Right atrium auricular region (tissue), 2 donors: ENCODE results near the gene NDUFB7. TPM values are rescaled to one million over a fixed set of nuclear protein-coding genes. Genes with fewer than 3 reads are reported as not detected.
"Not testable (repeated sequence)": the region's sequence is repeated elsewhere in the genome, so short reads cannot be mapped to it uniquely, and the experiment has no call there.

Experiments used
- DNase-seq: peaks from one replicate; pipeline ENCODE4 v3.0.0-alpha.2; 2019; ENCODE audit warnings: low spot score
- H3K27ac ChIP-seq, 2 donors: fragments of 200-600 bp; sonication (generic); 1 replicate in 1 of 2; 2 replicates in 1 of 2; pipeline ENCODE4 v1.5.1; 2016 to 2019
- H3K27me3 ChIP-seq, 2 donors: fragments of 200-600 bp; sonication (generic); one replicate each; pipeline versions ENCODE4 v1.5.1 to v1.6.0; 2017 to 2019
- H3K36me3 ChIP-seq: fragments of 200-600 bp; sonication (generic); one replicate; pipeline ENCODE4 v1.5.1; 2016
- H3K4me1 ChIP-seq, 2 donors: fragments of 200-600 bp; sonication (generic); one replicate each; pipeline versions ENCODE4 v1.5.1 to v1.6.0; 2017 to 2019
- H3K4me3 ChIP-seq, 2 donors: fragments of 200-600 bp; sonication (generic); 1 replicate in 1 of 2; 2 replicates in 1 of 2; pipeline ENCODE4 v1.5.1; 2017 to 2019; ENCODE audit warnings: mild to moderate bottlenecking in 1 of 2, moderate library complexity in 1 of 2
- H3K9me3 ChIP-seq, 2 donors: fragments of 200-600 bp; sonication (generic); one replicate each; pipeline ENCODE4 v1.5.1; 2019
- total RNA-seq, 2 donors: library from RNA; depleted of rRNA; stranded (reverse); fragments of >200 nt; gene quantifications; one replicate each; pipeline ENCODE4 v1.1.0, GENCODE V29; 2016
- TF ChIP-seq, protein P1 (sequence below), 2 donors: fragments of 200-600 bp; sonication (generic); IDR thresholded peaks; one replicate each; pipeline ENCODE4 v1.5.1; 2019; ENCODE audit warnings: antibody characterized with exemption in 2 of 2

NDUFB7 gene
- total RNA-seq, 2 donors from 2014 or later, result 593 to 729 TPM

DNA sequence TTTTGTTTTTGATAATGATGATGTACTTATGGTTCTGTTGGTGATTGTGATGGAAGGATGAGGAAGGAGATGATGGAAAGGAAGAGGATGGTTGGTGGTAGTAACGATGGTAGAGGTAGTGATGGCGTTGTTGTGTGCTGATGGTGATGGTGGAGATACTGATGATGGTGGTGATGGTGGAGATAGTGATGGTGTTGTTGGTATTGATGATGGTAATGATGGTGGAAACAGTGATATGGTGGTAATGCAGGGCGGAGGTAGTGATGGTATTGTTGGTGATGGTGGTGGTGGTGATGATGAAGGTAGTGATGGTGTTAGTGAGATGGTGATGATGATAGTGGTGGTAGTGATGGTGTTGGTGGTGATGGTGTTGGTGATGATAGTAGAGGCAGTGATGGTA, 23.7 kb upstream of the NDUFB7 start:
- Histone ChIP-seq H3K4me3 (no peak overlapping the region), H3K27ac (no peak overlapping the region), H3K4me1 (no peaks in the 10 kb centered on the region), H3K36me3 (no peaks in the 10 kb centered on the region), H3K9me3 (no peaks in the 10 kb centered on the region), H3K27me3 (no peaks in the 10 kb centered on the region)
- no peak for DNase-seq
- TF ChIP-seq, protein P1, sequence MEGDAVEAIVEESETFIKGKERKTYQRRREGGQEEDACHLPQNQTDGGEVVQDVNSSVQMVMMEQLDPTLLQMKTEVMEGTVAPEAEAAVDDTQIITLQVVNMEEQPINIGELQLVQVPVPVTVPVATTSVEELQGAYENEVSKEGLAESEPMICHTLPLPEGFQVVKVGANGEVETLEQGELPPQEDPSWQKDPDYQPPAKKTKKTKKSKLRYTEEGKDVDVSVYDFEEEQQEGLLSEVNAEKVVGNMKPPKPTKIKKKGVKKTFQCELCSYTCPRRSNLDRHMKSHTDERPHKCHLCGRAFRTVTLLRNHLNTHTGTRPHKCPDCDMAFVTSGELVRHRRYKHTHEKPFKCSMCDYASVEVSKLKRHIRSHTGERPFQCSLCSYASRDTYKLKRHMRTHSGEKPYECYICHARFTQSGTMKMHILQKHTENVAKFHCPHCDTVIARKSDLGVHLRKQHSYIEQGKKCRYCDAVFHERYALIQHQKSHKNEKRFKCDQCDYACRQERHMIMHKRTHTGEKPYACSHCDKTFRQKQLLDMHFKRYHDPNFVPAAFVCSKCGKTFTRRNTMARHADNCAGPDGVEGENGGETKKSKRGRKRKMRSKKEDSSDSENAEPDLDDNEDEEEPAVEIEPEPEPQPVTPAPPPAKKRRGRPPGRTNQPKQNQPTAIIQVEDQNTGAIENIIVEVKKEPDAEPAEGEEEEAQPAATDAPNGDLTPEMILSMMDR (IDR thresholded peaks at IDR 0.05), result no peak

DNA sequence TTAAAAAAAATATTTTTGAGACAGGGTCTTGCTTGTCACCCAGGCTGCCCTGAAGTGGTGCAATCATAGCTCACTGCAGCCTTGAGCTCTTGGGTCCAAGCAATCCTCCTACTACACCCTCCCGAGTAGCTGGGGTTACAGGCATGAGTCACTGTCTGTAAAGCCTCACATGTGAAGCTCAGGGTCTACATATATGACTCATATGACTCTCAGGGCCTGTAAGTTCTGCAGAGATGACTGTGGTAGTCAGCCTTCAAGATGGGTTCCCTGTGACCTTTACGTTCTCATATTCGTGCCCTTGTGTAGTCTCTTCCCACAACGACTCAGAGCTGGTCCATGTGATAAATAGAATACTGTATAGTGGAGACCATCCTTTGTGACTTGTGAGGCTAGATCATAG, 17.6 kb upstream of the NDUFB7 start:
- not testable (repeated sequence) for H3K36me3 ChIP-seq, H3K27ac ChIP-seq, H3K27me3 ChIP-seq, H3K9me3 ChIP-seq, H3K4me3 ChIP-seq, DNase-seq, H3K4me1 ChIP-seq

DNA sequence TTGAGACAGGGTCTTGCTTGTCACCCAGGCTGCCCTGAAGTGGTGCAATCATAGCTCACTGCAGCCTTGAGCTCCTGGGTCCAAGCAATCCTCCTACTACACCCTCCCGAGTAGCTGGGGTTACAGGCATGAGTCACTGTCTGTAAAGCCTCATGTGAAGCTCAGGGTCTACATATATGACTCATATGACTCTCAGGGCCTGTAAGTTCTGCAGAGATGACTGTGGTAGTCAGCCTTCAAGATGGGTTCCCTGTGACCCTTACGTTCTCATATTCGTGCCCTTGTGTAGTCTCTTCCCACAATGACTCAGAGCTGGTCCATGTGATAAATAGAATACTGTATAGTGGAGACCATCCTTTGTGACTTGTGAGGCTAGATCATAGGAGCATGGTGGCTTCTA, 13.3 kb upstream of the NDUFB7 start:
- not testable (repeated sequence) for H3K36me3 ChIP-seq, H3K9me3 ChIP-seq, H3K27me3 ChIP-seq, DNase-seq, H3K4me1 ChIP-seq, H3K27ac ChIP-seq, H3K4me3 ChIP-seq

DNA sequence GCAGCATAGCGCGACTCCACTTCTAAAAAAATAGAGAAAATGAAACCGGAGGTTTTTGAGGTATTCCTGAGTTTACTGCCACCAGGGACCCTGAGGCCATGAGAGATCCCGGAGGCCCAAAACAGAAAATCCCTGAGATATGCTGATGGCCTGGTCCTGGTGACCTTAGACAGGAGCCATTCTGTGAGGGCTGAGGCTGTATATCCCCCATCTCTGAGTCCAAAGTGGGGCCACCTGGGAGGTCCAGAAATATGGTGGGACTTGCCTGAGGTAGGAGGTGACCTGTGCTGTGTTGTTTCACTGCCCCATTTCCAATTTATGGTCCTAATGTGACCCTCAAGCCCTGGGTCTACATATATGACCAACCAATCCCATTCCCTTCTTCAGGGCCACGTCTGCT, 12.5 kb upstream of the NDUFB7 start:
- H3K4me1 ChIP-seq, H3K36me3 ChIP-seq, H3K27me3 ChIP-seq, H3K9me3 ChIP-seq, DNase-seq, H3K27ac ChIP-seq, H3K4me3 ChIP-seq: not testable (repeated sequence)

DNA sequence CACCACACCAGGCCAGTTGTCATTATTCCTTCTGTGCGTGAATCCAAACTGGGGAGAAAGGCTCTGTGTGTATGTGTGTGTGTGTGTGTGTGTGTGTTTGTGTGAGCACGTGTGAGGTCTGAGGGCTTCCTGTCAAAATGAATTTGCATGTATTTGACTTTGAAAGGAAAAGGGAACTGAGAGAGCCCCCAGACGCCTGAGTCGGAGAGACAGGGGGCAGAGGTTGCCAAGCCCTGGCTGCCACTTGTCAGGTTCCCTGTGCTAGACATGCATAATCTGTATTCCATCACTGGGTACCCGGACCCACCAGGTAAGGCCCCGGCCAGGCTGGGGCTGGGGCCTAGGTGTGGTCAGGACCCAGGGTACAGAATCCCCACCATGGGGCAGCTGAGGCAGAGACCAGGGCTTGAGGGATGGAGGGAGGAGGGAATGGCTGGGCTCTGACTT, 11.1 kb upstream of the NDUFB7 start, which contains the start of gene CLEC17A:
Gene CLEC17A, plus strand, starts transcription at position 191 of the 447 bp plus-strand sequence. Its CDS starts 77 bp downstream, at position 268.
- H3K4me3 ChIP-seq, result no peak within 1 kb of the TSS
- H3K27ac ChIP-seq, result no peak within 1 kb of the TSS
- H3K27me3 ChIP-seq, result no peaks in the 10 kb centered on the region
- H3K4me1 ChIP-seq, result no peaks in the 10 kb centered on the region
- H3K36me3 ChIP-seq, result no peaks in the 10 kb centered on the region
- no peak for DNase-seq
- no peaks in the 10 kb centered on the region for H3K9me3 ChIP-seq
- TF ChIP-seq, protein P1 (IDR thresholded peaks at IDR 0.05), result no peak

DNA sequence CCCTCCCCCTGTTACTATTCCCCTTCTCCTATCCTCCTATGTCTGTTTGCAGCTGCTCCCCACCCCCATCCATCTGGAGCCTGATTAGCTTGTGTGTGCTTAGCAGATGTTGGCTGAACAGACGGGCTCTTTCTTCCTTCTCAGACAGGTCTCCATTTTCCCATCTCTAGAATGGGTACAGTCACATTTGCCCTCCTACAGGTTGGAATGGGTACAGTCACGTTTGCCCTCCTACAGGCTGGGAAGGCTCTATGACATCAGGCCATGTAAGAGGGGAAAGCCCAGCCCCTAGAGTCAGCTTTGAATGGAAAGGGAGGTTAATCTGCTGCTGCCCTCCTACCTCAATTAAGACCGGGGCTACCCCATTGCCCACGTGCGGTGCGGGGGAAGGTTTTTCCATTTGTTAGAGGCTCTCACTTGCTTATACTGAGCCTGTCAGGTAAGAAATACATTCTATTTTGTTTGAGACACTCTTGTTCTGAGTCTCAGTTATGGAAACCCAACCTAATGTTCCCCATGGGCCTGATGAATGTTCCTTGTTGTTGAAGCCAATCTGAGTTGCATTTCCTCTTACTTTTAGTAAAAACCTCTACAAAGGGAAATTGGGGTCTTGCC, 8.9 kb upstream of the NDUFB7 start:
- H3K4me1 ChIP-seq, result no peaks in the 10 kb centered on the region
- no peak for DNase-seq
- no peak overlapping the region for H3K4me3 ChIP-seq
- TF ChIP-seq, protein P1 (IDR thresholded peaks at IDR 0.05), result no peak
- no peak overlapping the region for H3K27ac ChIP-seq
- H3K27me3 ChIP-seq, result no peaks in the 10 kb centered on the region
- H3K9me3 ChIP-seq, result no peaks in the 10 kb centered on the region
- no peaks in the 10 kb centered on the region for H3K36me3 ChIP-seq

DNA sequence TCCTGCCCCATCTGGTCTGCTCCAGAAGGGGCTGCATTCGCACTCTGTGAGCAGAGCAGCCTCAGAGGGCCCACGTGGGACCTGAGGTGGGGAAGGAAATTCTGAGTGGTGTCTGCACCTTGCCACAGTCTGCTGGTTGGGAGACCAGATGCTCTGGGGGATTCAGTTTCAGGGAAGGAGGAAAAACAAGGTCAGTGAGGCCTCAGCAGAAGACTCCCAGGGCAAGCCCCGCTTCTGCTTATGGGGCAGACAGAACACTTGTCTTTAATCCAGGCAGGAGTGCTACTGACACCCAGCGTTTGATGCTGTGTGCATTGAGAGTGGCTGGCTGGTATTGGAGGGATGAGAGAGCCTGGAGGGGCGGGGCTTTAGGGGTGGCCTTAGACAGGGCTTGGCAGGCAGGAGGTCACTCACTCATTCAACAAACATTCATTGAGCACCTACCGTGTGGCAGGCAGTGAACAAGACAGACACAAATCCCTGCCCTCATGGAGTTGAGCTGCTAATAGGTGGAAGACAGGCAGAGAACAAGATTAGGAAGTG, 6.1 kb upstream of the NDUFB7 start:
- Histone ChIP-seq H3K36me3 (no peaks in the 10 kb centered on the region), H3K27me3 (no peaks in the 10 kb centered on the region), H3K9me3 (no peaks in the 10 kb centered on the region), H3K4me1 (no peaks in the 10 kb centered on the region), H3K4me3 (no peak overlapping the region), H3K27ac (no peak overlapping the region)
- TF ChIP-seq, protein P1 (IDR thresholded peaks at IDR 0.05), result no peak
- no peak for DNase-seq
